H9 (cell line): ENCODE results near the gene BTBD17. TPM values are rescaled to one million over a fixed set of nuclear protein-coding genes. Genes with fewer than 3 reads are reported as not detected.

Experiments
- DNase-seq: peaks from one replicate; pipeline ENCODE4 v3.0.0-alpha.2; 2017
- H2AFZ ChIP-seq: one replicate; pipeline ENCODE4 v1.6.1; 2013; ENCODE audit warnings: mild to moderate bottlenecking, low read length, control low read depth, moderate library complexity
- H2AK5ac ChIP-seq: 2 replicates; pipeline ENCODE4 v1.6.1; 2013; ENCODE audit warnings: low read length, control low read depth, mixed read lengths; ENCODE audit not compliant: insufficient read length
- H2BK120ac ChIP-seq: one replicate; pipeline ENCODE4 v1.6.1; 2013; ENCODE audit warnings: low read depth, mild to moderate bottlenecking, low read length, control low read depth, inconsistent platforms; ENCODE audit not compliant: poor library complexity, severe bottlenecking
- H2BK12ac ChIP-seq: 2 replicates; pipeline ENCODE4 v1.6.1; 2013; ENCODE audit warnings: low read length, control low read depth, mixed read lengths, low read depth; ENCODE audit not compliant: insufficient read length
- H2BK15ac ChIP-seq: 2 replicates; pipeline ENCODE4 v1.6.1; 2013; ENCODE audit warnings: low read depth, low read length, control low read depth
- H2BK20ac ChIP-seq: one replicate; pipeline ENCODE4 v1.6.1; 2013; ENCODE audit warnings: low read depth, mild to moderate bottlenecking, low read length, control low read depth, inconsistent platforms; ENCODE audit not compliant: poor library complexity, severe bottlenecking
- H2BK5ac ChIP-seq: 2 replicates; pipeline ENCODE4 v1.6.1; 2013; ENCODE audit warnings: low read length, control low read depth, mixed read lengths; ENCODE audit not compliant: insufficient read length
- H3K14ac ChIP-seq: 2 replicates; pipeline ENCODE4 v1.6.1; 2013; ENCODE audit warnings: low read length, control low read depth; ENCODE audit not compliant: insufficient read depth
- H3K18ac ChIP-seq: 2 replicates; pipeline ENCODE4 v1.6.1; 2013; ENCODE audit warnings: low read depth, mild to moderate bottlenecking, mixed read lengths, low read length, control low read depth; ENCODE audit not compliant: insufficient read length
- H3K23ac ChIP-seq: 2 replicates; pipeline ENCODE4 v1.6.1; 2013; ENCODE audit warnings: low read length, control low read depth, mixed read lengths, low read depth; ENCODE audit not compliant: insufficient read length
- H3K23me2 ChIP-seq: 2 replicates; pipeline ENCODE4 v1.6.1; 2013; ENCODE audit warnings: low read depth, mild to moderate bottlenecking, mixed read lengths, low read length, control low read depth; ENCODE audit not compliant: insufficient read length, poor library complexity, severe bottlenecking
- H3K27ac ChIP-seq: 2 replicates; pipeline ENCODE4 v1.5.1; 2013; ENCODE audit warnings: low read length, control low read depth, mixed read lengths, low read depth; ENCODE audit not compliant: insufficient read length
- H3K27me3 ChIP-seq: 2 replicates; pipeline ENCODE4 v1.6.1; 2013; ENCODE audit warnings: low read length, control low read depth, inconsistent platforms; ENCODE audit not compliant: insufficient read depth
- H3K4ac ChIP-seq: 2 replicates; pipeline ENCODE4 v1.6.1; 2013; ENCODE audit warnings: low read depth, mild to moderate bottlenecking, control low read depth, inconsistent platforms, low read length, moderate library complexity
- H3K4me1 ChIP-seq: 2 replicates; pipeline ENCODE4 v1.6.1; 2013; ENCODE audit warnings: low read length, control low read depth, inconsistent platforms; ENCODE audit not compliant: insufficient read depth
- H3K4me2 ChIP-seq: 2 replicates; pipeline ENCODE4 v1.6.1; 2013; ENCODE audit warnings: low read length, control low read depth, mixed read lengths; ENCODE audit not compliant: insufficient read length, insufficient read depth
- H3K56ac ChIP-seq: 2 replicates; pipeline ENCODE4 v1.6.1; 2013; ENCODE audit warnings: low read depth, mild to moderate bottlenecking, mixed read lengths, low read length, control low read depth; ENCODE audit not compliant: insufficient read length
- H3K79me1 ChIP-seq: 2 replicates; pipeline ENCODE4 v1.6.1; 2013; ENCODE audit warnings: low read depth, mild to moderate bottlenecking, moderate library complexity, low read length, control low read depth, inconsistent platforms; ENCODE audit not compliant: insufficient read depth, poor library complexity, severe bottlenecking
- H3K79me2 ChIP-seq: 2 replicates; pipeline ENCODE4 v1.6.1; 2013; ENCODE audit warnings: low read length, control low read depth, inconsistent platforms; ENCODE audit not compliant: insufficient read depth
- H3K9ac ChIP-seq: 2 replicates; pipeline ENCODE4 v1.6.1; 2013; ENCODE audit warnings: low read length, control low read depth, mixed read lengths; ENCODE audit not compliant: insufficient read length; ENCODE audit errors: extremely low read depth
- H3K9me3 ChIP-seq: one replicate; pipeline ENCODE4 v1.6.1; 2013; ENCODE audit warnings: low read depth, low read length, inconsistent platforms; ENCODE audit not compliant: control insufficient read depth
- H3T11ph ChIP-seq: one replicate; pipeline ENCODE4 v1.6.1; 2013; ENCODE audit warnings: mild to moderate bottlenecking, low read length, control low read depth, inconsistent platforms
- H4K20me1 ChIP-seq: one replicate; pipeline ENCODE4 v1.6.1; 2013; ENCODE audit not compliant: control insufficient read depth, insufficient read length, insufficient read depth
- H4K5ac ChIP-seq: 2 replicates; pipeline ENCODE4 v1.6.1; 2013; ENCODE audit warnings: low read depth, mild to moderate bottlenecking, mixed read lengths, low read length, control low read depth; ENCODE audit not compliant: insufficient read length
- H4K8ac ChIP-seq: replicated peaks from 2 replicates; pipeline ENCODE4 v1.6.1; 2013; ENCODE audit warnings: low read length, control low read depth, mixed read lengths, low read depth; ENCODE audit not compliant: insufficient read length
- H4K91ac ChIP-seq: 2 replicates; pipeline ENCODE4 v1.6.1; 2013; ENCODE audit warnings: low read depth, mild to moderate bottlenecking, moderate library complexity, mixed read lengths, low read length, control low read depth; ENCODE audit not compliant: insufficient read length
- H3K27ac Mint-ChIP-seq, 3 experiments: 2 replicates in 2 of 3; 3 replicates in 1 of 3; pipeline ENCODE4 v1.8.0; 2020 to 2021; ENCODE audit warnings: mixed read lengths in 3 of 3, mild to moderate bottlenecking in 1 of 3, moderate library complexity in 1 of 3
- H3K27me3 Mint-ChIP-seq: 2 replicates; pipeline ENCODE4 v1.8.0; 2021; ENCODE audit warnings: low read depth, mild to moderate bottlenecking, moderate library complexity, mixed read lengths
- H3K36me3 Mint-ChIP-seq, 3 experiments: 2 replicates in 2 of 3; 3 replicates in 1 of 3; pipeline ENCODE4 v1.8.0; 2020 to 2021; ENCODE audit warnings: low read depth in 3 of 3, mixed read lengths in 3 of 3; ENCODE audit not compliant: insufficient read depth in 1 of 3
- H3K4me1 Mint-ChIP-seq, 2 experiments: 2 replicates each; pipeline ENCODE4 v1.8.0; 2020; ENCODE audit warnings: mixed read lengths in 2 of 2
- H3K4me3 Mint-ChIP-seq, 2 experiments: 2 replicates in 1 of 2; 3 replicates in 1 of 2; pipeline ENCODE4 v1.8.0; 2020 to 2021; ENCODE audit warnings: mild to moderate bottlenecking in 2 of 2, mixed read lengths in 2 of 2, moderate library complexity in 1 of 2
- H3K9me3 Mint-ChIP-seq, 2 experiments: 2 replicates in 1 of 2; 3 replicates in 1 of 2; pipeline ENCODE4 v1.8.0; 2020; ENCODE audit warnings: mild to moderate bottlenecking in 2 of 2, mixed read lengths in 2 of 2, moderate library complexity in 1 of 2
- CTCF ChIP-seq: fragments of 200-600 bp; sonication (generic); conservative IDR thresholded peaks from 3 replicates; pipeline ENCODE4 v1.8.0; 2021; ENCODE audit warnings: antibody characterized with exemption, mild to moderate bottlenecking
- WGBS: extraction: QIAGEN DNeasy Blood & Tissue Kit; methylation state at CpG from one replicate; pipeline ENCODE4 v1.1.7; 2013; ENCODE audit warnings: missing lambda C conversion rate, low lambda C conversion rate, mixed read lengths; ENCODE audit not compliant: insufficient read length; ENCODE audit errors: extremely low coverage; 5-methylcytosine and 5-hydroxymethylcytosine counted together
- total RNA-seq: library from RNA; stranded (reverse); gene quantifications from 2 replicates; pipeline ENCODE4 v1.2.1, GENCODE V29; 2021

BTBD17 gene
- total RNA-seq, 1 experiment from 2014 or later: 0.33 TPM

GRCh38 chr17:74332017-74332650 is 29.5 kb downstream of the BTBD17 start:
- Histone ChIP-seq H3K4me2 (no peak overlapping the region), H3K23ac (no peak overlapping the region), H3K56ac (no peak overlapping the region), H2BK5ac (no peak overlapping the region), H3K4me1 (no peaks in the 10 kb centered on the region), H2BK120ac (no peak overlapping the region), H3K79me1 (no peaks in the 10 kb centered on the region), H3K9me3 (no peaks in the 10 kb centered on the region), H3K27me3 (no peaks in the 10 kb centered on the region; the same call in 1 of the 2 replicates), H4K20me1 (no peaks in the 10 kb centered on the region), H4K91ac (no peak overlapping the region), H3K14ac (no peak overlapping the region), H4K8ac (no peak overlapping the region), H4K5ac (no peak overlapping the region), H3T11ph (no peak overlapping the region), H2BK20ac (no peak overlapping the region), H2BK12ac (no peak overlapping the region), H2AFZ (no peak overlapping the region), H3K4ac (no peak overlapping the region), H3K79me2 (no peaks in the 10 kb centered on the region), H2BK15ac (no peak overlapping the region), H3K23me2 (no peaks in the 10 kb centered on the region), H3K27ac (no peak overlapping the region), H2AK5ac (no peak overlapping the region), H3K9ac (no peak overlapping the region), H3K18ac (no peak overlapping the region)
- Mint-ChIP-seq H3K36me3 (no peaks in the 10 kb centered on the region), H3K27me3 (peaks cover 47% of the 10 kb centered on the region), H3K27ac (peak overlapping the region in 1 of 3 experiments; percentile 15; a peak in 3 of 7 replicates), H3K9me3 (no peaks in the 10 kb centered on the region), H3K4me3 (peak overlapping the region in 1 of 2 experiments; percentile 32; a peak in 1 of 5 replicates), H3K4me1 (peaks cover 47 to 60% of the 10 kb centered on the region in 2 experiments)
- TF ChIP-seq CTCF: no peak
- WGBS: no CpG with 5 or more reads among the region's 7 CpGs
- DNase-seq: no peak
